Fibroblast of mammary gland (primary cell): Measurements from ENCODE around the gene CELA2A.
"Not testable (repeated sequence)": the region's sequence is repeated elsewhere in the genome, so short reads cannot be mapped to it uniquely, and the experiment has no call there.

Experiments
- DNase-seq: peaks from one replicate; pipeline ENCODE4 v3.0.0-alpha.2; 2010; ENCODE audit warnings: low read depth
- H3K4me3 ChIP-seq: 2 replicates; pipeline ENCODE4 v1.5.1; 2011; ENCODE audit warnings: low read depth, mild to moderate bottlenecking, low read length, moderate library complexity; ENCODE audit not compliant: control insufficient read depth
- CTCF ChIP-seq: conservative IDR thresholded peaks from 2 replicates; pipeline ENCODE4 v1.5.1; 2011; ENCODE audit warnings: low read depth, low read length, inconsistent platforms; ENCODE audit not compliant: control insufficient read depth, insufficient read depth

Gene CELA2A

GRCh38 chr1:15508700-15509487, 52.4 kb downstream of the CELA2A start:
- TF ChIP-seq CTCF = no peak
- H3K4me3 ChIP-seq = no peak overlapping the region
- DNase-seq = no peak

DNA sequence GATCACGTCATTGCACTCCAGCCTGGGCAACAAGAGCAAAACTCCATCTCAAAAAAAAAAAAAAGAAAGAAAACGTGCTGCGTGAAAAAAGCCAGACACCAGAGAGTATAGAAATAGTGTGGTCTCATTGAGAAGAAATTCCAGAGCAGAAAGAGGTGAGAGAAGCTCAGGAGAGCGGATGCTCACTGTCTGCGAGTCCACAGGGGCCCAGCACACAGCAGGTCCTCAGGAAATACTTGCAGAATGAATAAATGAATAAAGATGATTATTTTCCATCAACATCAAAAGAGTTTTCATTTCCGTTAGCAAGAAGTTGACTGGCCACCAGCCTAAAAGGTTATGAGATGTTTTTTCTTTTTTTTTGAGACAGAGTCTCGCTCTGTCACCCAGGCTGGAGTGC, 53.1 kb downstream of the CELA2A start:
- no peak for DNase-seq
- H3K4me3 ChIP-seq = no peak overlapping the region
- TF ChIP-seq CTCF = no peak

DNA sequence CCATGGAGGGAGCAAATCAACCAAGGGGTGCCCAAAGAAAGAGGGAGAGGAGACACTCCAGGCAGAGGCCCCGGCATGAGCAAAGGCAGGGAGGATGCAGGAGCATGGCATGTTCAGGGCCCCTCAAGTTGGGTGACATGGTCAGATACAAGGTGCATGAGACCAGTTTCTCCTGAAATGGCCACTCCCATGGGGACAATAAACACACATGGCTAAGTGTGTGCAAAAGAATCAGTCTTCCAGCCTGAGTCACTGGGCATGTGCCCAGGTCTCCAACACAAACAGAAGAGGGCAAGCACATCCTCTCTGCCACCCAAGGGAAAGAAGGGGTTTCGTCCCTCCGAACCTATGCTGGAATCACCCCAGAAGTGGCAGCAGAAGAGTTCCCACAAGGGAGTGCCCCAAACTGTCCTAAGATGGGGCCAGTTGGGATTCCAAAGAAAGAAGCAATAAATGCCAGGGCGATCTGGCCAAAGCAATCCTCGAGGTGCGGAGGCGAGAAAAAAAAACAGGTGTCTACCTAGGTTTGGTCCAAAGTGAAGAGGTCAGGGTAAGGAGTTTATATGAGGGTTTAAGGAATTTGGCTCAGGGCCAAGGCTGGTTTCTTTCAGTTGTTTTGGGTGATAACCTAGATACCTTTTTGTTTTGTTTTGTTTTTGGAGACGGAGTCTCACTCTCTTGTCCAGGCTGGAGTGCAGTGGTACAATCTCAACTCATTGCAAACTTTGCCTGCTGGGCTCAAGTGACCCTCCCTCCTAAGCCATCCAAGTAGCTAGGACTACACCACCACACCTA, 54.3 kb downstream of the CELA2A start:
- TF ChIP-seq CTCF = no peak
- DNase-seq = peak; percentile 39
- no peak overlapping the region for H3K4me3 ChIP-seq

DNA sequence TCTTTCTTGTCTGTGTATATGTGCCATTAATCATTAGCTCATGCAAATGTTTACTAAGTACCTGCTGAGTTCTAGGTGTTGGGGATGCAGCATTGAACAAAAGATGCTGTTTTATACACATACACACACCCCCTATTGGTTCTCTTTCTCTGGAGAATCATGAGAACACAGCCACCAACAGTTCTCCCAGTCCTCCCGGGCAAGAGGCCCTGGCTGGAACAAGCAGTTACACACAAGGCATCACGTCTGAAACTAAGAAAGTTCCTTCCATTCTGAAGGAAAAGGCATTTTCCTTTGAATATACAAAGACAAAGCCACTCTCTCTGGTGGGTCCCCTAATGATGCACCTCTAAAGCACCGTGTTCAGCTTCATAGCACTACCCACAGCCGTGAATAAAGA, 56.7 kb downstream of the CELA2A start:
- no peak overlapping the region for H3K4me3 ChIP-seq
- no peak for DNase-seq
- no peak for TF ChIP-seq CTCF

DNA sequence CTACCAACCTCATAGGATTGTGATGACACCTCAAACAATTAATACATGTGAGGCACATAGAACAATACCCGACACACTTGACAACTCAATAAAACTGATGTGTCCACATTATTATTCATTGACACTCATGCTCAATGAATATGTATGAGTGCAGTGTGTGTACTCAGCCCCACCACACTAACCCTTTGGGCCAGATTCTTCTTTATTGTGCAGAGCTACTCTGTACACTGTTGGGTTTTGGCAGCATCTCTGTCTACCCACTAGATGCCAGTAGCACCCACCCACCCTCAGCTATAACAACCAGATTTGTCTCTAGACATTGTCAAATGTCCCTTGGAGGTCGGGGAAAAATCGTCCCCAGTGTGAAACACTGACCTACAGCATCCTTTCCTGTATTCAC, 57.4 kb downstream of the CELA2A start:
- DNase-seq = no peak
- TF ChIP-seq CTCF = no peak
- H3K4me3 ChIP-seq = no peak overlapping the region

- H3K4me3 ChIP-seq, DNase-seq: not testable (repeated sequence)
Observed at GRCh38 chr1:15514557-15514956, 58.0 kb downstream of the CELA2A start.

DNA sequence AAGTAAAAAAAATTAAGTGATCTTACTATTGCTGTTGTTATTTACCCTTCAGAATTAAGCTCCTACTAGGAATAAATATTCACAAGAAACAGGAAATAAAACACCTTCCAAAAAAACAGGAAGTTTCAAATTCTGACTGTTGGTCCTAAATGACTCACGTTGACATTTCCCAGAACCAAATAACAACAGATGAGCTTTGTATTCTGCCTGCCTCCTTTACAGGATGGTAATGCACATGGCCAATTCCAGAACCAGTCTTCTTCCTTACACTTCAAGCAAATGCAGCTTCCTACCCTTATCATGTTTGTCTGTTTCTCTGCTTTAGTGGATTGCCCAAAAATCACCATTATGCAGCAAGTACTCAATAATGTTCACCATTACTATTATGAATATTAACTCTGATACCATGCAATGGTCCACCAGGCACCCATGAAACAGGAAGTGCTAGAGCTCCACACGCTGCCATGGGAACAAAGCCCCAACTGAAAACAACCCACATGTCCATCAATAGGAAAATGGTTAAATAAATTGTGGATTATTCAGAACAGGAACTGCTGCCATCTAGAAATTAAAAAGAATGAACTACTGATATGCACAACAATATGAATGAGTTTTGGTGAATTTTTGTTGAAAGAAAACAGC, 58.6 kb downstream of the CELA2A start:
- TF ChIP-seq CTCF = no peak
- DNase-seq = peak; percentile 44

More for the DNA sequence above, 58.6 kb downstream of the CELA2A start:
- no peak overlapping the region for H3K4me3 ChIP-seq
